SK-N-MC (cell line): ENCODE results near the gene FRAT1.

ENCODE experiments used
- EZH2 ChIP-seq: fragments of 200-600 bp; sonication (generic); IDR thresholded peaks from one replicate; pipeline ENCODE4 v1.6.1; 2017; ENCODE audit warnings: antibody characterized with exemption
- POLR2AphosphoS5 ChIP-seq: IDR thresholded peaks from 2 replicates; pipeline ENCODE4 v1.6.1; 2012; ENCODE audit warnings: mild to moderate bottlenecking, low read depth, low read length, borderline replicate concordance

- TF ChIP-seq POLR2AphosphoS5 (no peak), EZH2 (no peak)
Observed at GRCh38 chr10:97355571-97355975, 36.5 kb downstream of the FRAT1 start.
